Ishikawa (cell line): Measurements from ENCODE around the gene CEP55.

Source experiments
- CEBPB ChIP-seq: IDR thresholded peaks from 2 replicates; pipeline ENCODE4 v1.6.1; 2012
- EGR1 ChIP-seq: IDR thresholded peaks from 2 replicates; pipeline ENCODE4 v1.6.1; 2012
- EP300 ChIP-seq: IDR thresholded peaks from 2 replicates; pipeline ENCODE4 v1.6.1; 2012; ENCODE audit warnings: borderline replicate concordance
- TAF1 ChIP-seq: IDR thresholded peaks from 2 replicates; pipeline ENCODE4 v1.6.1; 2012; ENCODE audit warnings: low read depth, mild to moderate bottlenecking
- YY1 ChIP-seq: IDR thresholded peaks from 2 replicates; pipeline ENCODE4 v1.6.1; 2012; ENCODE audit warnings: low read depth
- ZBTB7A ChIP-seq: IDR thresholded peaks from 2 replicates; pipeline ENCODE4 v1.6.1; 2012; ENCODE audit warnings: low read depth
- TF ChIP-seq, protein P1 (sequence below): IDR thresholded peaks from 2 replicates; pipeline ENCODE4 v1.6.1; 2012; ENCODE audit warnings: low read depth, mild to moderate bottlenecking
- TF ChIP-seq, protein P2 (sequence below): IDR thresholded peaks from 2 replicates; pipeline ENCODE4 v1.6.1; 2012

DNA sequence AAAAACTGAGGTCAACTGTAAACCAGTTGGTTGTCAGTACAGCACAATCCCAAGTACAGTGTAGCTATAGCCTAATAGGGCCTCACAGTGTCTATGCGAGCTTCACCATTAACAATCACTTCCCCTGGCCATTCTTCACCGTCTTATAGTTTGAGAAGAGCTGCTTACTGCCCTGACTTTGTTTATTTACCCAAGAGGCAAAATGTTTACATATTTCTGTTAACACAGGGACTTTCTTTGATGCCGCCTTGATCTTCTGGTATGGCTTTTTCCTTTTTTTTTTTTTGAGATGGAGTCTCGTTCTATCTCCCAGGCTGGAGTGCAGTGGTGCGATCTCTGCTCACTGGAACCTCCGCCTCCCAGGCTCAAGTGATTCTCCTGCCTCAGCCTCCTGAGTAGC lies 17.5 kb upstream of the CEP55 start:
- TF ChIP-seq EP300 (no peak), YY1 (no peak), CEBPB (no peak), EGR1 (no peak), TAF1 (no peak), ZBTB7A (no peak)
- TF ChIP-seq, protein P1, sequence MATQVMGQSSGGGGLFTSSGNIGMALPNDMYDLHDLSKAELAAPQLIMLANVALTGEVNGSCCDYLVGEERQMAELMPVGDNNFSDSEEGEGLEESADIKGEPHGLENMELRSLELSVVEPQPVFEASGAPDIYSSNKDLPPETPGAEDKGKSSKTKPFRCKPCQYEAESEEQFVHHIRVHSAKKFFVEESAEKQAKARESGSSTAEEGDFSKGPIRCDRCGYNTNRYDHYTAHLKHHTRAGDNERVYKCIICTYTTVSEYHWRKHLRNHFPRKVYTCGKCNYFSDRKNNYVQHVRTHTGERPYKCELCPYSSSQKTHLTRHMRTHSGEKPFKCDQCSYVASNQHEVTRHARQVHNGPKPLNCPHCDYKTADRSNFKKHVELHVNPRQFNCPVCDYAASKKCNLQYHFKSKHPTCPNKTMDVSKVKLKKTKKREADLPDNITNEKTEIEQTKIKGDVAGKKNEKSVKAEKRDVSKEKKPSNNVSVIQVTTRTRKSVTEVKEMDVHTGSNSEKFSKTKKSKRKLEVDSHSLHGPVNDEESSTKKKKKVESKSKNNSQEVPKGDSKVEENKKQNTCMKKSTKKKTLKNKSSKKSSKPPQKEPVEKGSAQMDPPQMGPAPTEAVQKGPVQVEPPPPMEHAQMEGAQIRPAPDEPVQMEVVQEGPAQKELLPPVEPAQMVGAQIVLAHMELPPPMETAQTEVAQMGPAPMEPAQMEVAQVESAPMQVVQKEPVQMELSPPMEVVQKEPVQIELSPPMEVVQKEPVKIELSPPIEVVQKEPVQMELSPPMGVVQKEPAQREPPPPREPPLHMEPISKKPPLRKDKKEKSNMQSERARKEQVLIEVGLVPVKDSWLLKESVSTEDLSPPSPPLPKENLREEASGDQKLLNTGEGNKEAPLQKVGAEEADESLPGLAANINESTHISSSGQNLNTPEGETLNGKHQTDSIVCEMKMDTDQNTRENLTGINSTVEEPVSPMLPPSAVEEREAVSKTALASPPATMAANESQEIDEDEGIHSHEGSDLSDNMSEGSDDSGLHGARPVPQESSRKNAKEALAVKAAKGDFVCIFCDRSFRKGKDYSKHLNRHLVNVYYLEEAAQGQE: no peak
- TF ChIP-seq, protein P2, sequence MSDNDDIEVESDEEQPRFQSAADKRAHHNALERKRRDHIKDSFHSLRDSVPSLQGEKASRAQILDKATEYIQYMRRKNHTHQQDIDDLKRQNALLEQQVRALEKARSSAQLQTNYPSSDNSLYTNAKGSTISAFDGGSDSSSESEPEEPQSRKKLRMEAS: no peak
